Parathyroid adenoma (tissue), 2 donors: ENCODE measurements around the gene SLCO2A1.

Experiments
- H2AFZ ChIP-seq: fragments of 300-600 bp; sonication (generic); one replicate; pipeline ENCODE4 v1.7.0; 2017; ENCODE audit warnings: antibody characterized with exemption, mild to moderate bottlenecking
- H3K27ac ChIP-seq: fragments of 300-600 bp; sonication (generic); one replicate; pipeline ENCODE4 v1.7.0; 2017
- H3K27me3 ChIP-seq: fragments of 300-600 bp; sonication (generic); one replicate; pipeline ENCODE4 v1.7.0; 2017; ENCODE audit warnings: low read length; ENCODE audit not compliant: control insufficient read depth, insufficient read depth
- H3K36me3 ChIP-seq: fragments of 300-600 bp; sonication (generic); one replicate; pipeline ENCODE4 v1.7.0; 2017; ENCODE audit warnings: low read length; ENCODE audit not compliant: control insufficient read depth, insufficient read depth
- H3K4me1 ChIP-seq: fragments of 300-600 bp; sonication (generic); one replicate; pipeline ENCODE4 v1.7.0; 2017; ENCODE audit warnings: control low read depth
- H3K4me2 ChIP-seq: fragments of 300-600 bp; sonication (generic); one replicate; pipeline ENCODE4 v1.7.0; 2017; ENCODE audit warnings: low read length
- H3K4me3 ChIP-seq: fragments of 300-600 bp; sonication (generic); one replicate; pipeline ENCODE4 v1.7.0; 2017; ENCODE audit warnings: low read depth, low read length
- H3K79me2 ChIP-seq: fragments of 300-600 bp; sonication (generic); one replicate; pipeline ENCODE4 v1.7.0; 2017; ENCODE audit warnings: control low read depth
- H3K9ac ChIP-seq: fragments of 300-600 bp; sonication (generic); one replicate; pipeline ENCODE4 v1.7.0; 2017; ENCODE audit warnings: mild to moderate bottlenecking
- H3K9me3 ChIP-seq: fragments of 300-600 bp; sonication (generic); one replicate; pipeline ENCODE4 v1.7.0; 2017; ENCODE audit warnings: low read length; ENCODE audit not compliant: control insufficient read depth
- CTCF ChIP-seq: fragments of 300-600 bp; sonication (generic); IDR thresholded peaks from one replicate; pipeline ENCODE4 v1.7.0; 2017; ENCODE audit warnings: antibody characterized with exemption, mild to moderate bottlenecking
- donor health status: primary hyperparathyroidism.

The SLCO2A1 gene

GRCh38 chr3:134028486-134029255 is 1.1 kb downstream of the SLCO2A1 start:
- H2AFZ ChIP-seq = peak overlapping the region; percentile 63
- no peaks in the 10 kb centered on the region for H3K27me3 ChIP-seq
- H3K36me3 ChIP-seq = no peaks in the 10 kb centered on the region
- peak overlapping the region; percentile 30 for H3K27ac ChIP-seq
- H3K9ac ChIP-seq = no peak overlapping the region
- peak overlapping the region; percentile 46 for H3K4me3 ChIP-seq
- no peaks in the 10 kb centered on the region for H3K4me1 ChIP-seq
- TF ChIP-seq CTCF = no peak
- H3K9me3 ChIP-seq = no peaks in the 10 kb centered on the region
- peak overlapping the region; percentile 64 for H3K4me2 ChIP-seq
- no peaks in the 10 kb centered on the region for H3K79me2 ChIP-seq

GRCh38 chr3:134027631-134028030 is 2.1 kb downstream of the SLCO2A1 start:
- Histone ChIP-seq H3K27me3 (no peaks in the 10 kb centered on the region), H3K79me2 (no peaks in the 10 kb centered on the region), H3K4me1 (no peaks in the 10 kb centered on the region), H3K9me3 (no peaks in the 10 kb centered on the region), H3K4me2 (no peak overlapping the region), H3K27ac (no peak overlapping the region), H3K4me3 (no peak overlapping the region), H2AFZ (no peak overlapping the region), H3K9ac (no peak overlapping the region), H3K36me3 (no peaks in the 10 kb centered on the region)
- no peak for TF ChIP-seq CTCF

GRCh38 chr3:134020135-134020680 is 9.5 kb downstream of the SLCO2A1 start:
- H3K36me3 ChIP-seq = no peaks in the 10 kb centered on the region
- no peak overlapping the region for H3K27ac ChIP-seq
- no peak overlapping the region for H3K4me3 ChIP-seq
- no peak overlapping the region for H3K4me2 ChIP-seq
- no peak for TF ChIP-seq CTCF
- no peaks in the 10 kb centered on the region for H3K27me3 ChIP-seq
- no peaks in the 10 kb centered on the region for H3K79me2 ChIP-seq
- H3K4me1 ChIP-seq = no peaks in the 10 kb centered on the region
- no peak overlapping the region for H2AFZ ChIP-seq
- no peak overlapping the region for H3K9ac ChIP-seq
- H3K9me3 ChIP-seq = no peaks in the 10 kb centered on the region

- H2AFZ ChIP-seq = no peak overlapping the region
- no peak overlapping the region for H3K4me3 ChIP-seq
- H3K9me3 ChIP-seq = no peaks in the 10 kb centered on the region
- no peaks in the 10 kb centered on the region for H3K36me3 ChIP-seq
- H3K4me2 ChIP-seq = no peak overlapping the region
- H3K9ac ChIP-seq = no peak overlapping the region
- no peak overlapping the region for H3K27ac ChIP-seq
- no peak for TF ChIP-seq CTCF
- H3K4me1 ChIP-seq = no peaks in the 10 kb centered on the region
- H3K27me3 ChIP-seq = no peaks in the 10 kb centered on the region
- H3K79me2 ChIP-seq = no peaks in the 10 kb centered on the region
Measured at GRCh38 chr3:134018850-134019249, 10.9 kb downstream of the SLCO2A1 start.

GRCh38 chr3:134018406-134018805 is 11.3 kb downstream of the SLCO2A1 start:
- no peak for TF ChIP-seq CTCF
- no peaks in the 10 kb centered on the region for H3K27me3 ChIP-seq
- no peak overlapping the region for H3K4me2 ChIP-seq
- no peak overlapping the region for H3K4me3 ChIP-seq
- no peak overlapping the region for H3K9ac ChIP-seq
- no peaks in the 10 kb centered on the region for H3K4me1 ChIP-seq
- no peak overlapping the region for H2AFZ ChIP-seq
- H3K79me2 ChIP-seq = no peaks in the 10 kb centered on the region
- no peaks in the 10 kb centered on the region for H3K36me3 ChIP-seq
- H3K27ac ChIP-seq = no peak overlapping the region
- H3K9me3 ChIP-seq = no peaks in the 10 kb centered on the region
